Osteocyte (in vitro differentiated cells): ENCODE results near the gene SPPL2A. TPM values are rescaled to one million over a fixed set of nuclear protein-coding genes. Genes with fewer than 3 reads are reported as not detected.

ENCODE experiments used
- DNase-seq: peaks from one replicate; pipeline ENCODE4 v3.0.0; 2021; ENCODE audit warnings: mixed read lengths; ENCODE audit not compliant: unreplicated experiment; ENCODE audit errors: extremely low spot score
- H3K27ac Mint-ChIP-seq: one replicate; pipeline ENCODE4 v1.8.0; 2021; ENCODE audit warnings: mild to moderate bottlenecking, mixed read lengths; ENCODE audit not compliant: unreplicated experiment
- H3K27me3 Mint-ChIP-seq: one replicate; pipeline ENCODE4 v1.8.0; 2021; ENCODE audit warnings: mixed read lengths; ENCODE audit not compliant: unreplicated experiment
- H3K36me3 Mint-ChIP-seq: one replicate; pipeline ENCODE4 v1.8.0; 2021; ENCODE audit warnings: mixed read lengths; ENCODE audit not compliant: unreplicated experiment
- H3K4me1 Mint-ChIP-seq: one replicate; pipeline ENCODE4 v1.8.0; 2021; ENCODE audit warnings: mixed read lengths; ENCODE audit not compliant: unreplicated experiment
- H3K4me3 Mint-ChIP-seq: one replicate; pipeline ENCODE4 v1.8.0; 2021; ENCODE audit warnings: mild to moderate bottlenecking, moderate library complexity, mixed read lengths; ENCODE audit not compliant: unreplicated experiment
- H3K9me3 Mint-ChIP-seq: one replicate; pipeline ENCODE4 v1.8.0; 2021; ENCODE audit warnings: mixed read lengths; ENCODE audit not compliant: unreplicated experiment
- CTCF ChIP-seq: fragments of 200-600 bp; sonication (generic); IDR thresholded peaks from 2 replicates; pipeline ENCODE4 v1.5.0; 2021; ENCODE audit warnings: antibody characterized with exemption, mild to moderate bottlenecking, moderate library complexity
- total RNA-seq: library from RNA; stranded (reverse); gene quantifications from 2 replicates; pipeline ENCODE4 v1.2.1, GENCODE V29; 2021

The SPPL2A gene
- total RNA-seq, 1 donor from 2014 or later, result 118 TPM

GRCh38 chr15:50751394-50751793 is 14.1 kb downstream of the SPPL2A start:
- H3K36me3 Mint-ChIP-seq, result peaks cover 6% of the 10 kb centered on the region
- H3K27me3 Mint-ChIP-seq, result no peaks in the 10 kb centered on the region
- TF ChIP-seq CTCF, result no peak
- no peak for DNase-seq
- no peak overlapping the region for H3K27ac Mint-ChIP-seq
- H3K4me3 Mint-ChIP-seq, result no peak overlapping the region
- H3K4me1 Mint-ChIP-seq, result peaks cover 41% of the 10 kb centered on the region
- H3K9me3 Mint-ChIP-seq, result no peaks in the 10 kb centered on the region

- no peak for TF ChIP-seq CTCF
- Mint-ChIP-seq H3K27ac (peak overlapping the region; percentile 9), H3K4me1 (peaks cover 37% of the 10 kb centered on the region), H3K4me3 (no peak overlapping the region), H3K27me3 (no peaks in the 10 kb centered on the region), H3K36me3 (peaks cover 5% of the 10 kb centered on the region), H3K9me3 (no peaks in the 10 kb centered on the region)
- DNase-seq, result no peak
Measured at GRCh38 chr15:50750227-50750705, 15.2 kb downstream of the SPPL2A start.

GRCh38 chr15:50747523-50747922 is 18.0 kb downstream of the SPPL2A start:
- H3K27me3 Mint-ChIP-seq, result no peaks in the 10 kb centered on the region
- H3K9me3 Mint-ChIP-seq, result no peaks in the 10 kb centered on the region
- no peak for DNase-seq
- peaks cover 6% of the 10 kb centered on the region for H3K36me3 Mint-ChIP-seq
- no peak overlapping the region for H3K4me3 Mint-ChIP-seq
- H3K27ac Mint-ChIP-seq, result peak overlapping the region; percentile 86
- TF ChIP-seq CTCF, result no peak
- H3K4me1 Mint-ChIP-seq, result peaks cover 34% of the 10 kb centered on the region

GRCh38 chr15:50744601-50745000 is 20.9 kb downstream of the SPPL2A start:
- peaks cover 7% of the 10 kb centered on the region for H3K36me3 Mint-ChIP-seq
- H3K4me1 Mint-ChIP-seq, result peaks cover 18% of the 10 kb centered on the region
- H3K27ac Mint-ChIP-seq, result no peak overlapping the region
- no peak for TF ChIP-seq CTCF
- H3K27me3 Mint-ChIP-seq, result no peaks in the 10 kb centered on the region
- H3K9me3 Mint-ChIP-seq, result no peaks in the 10 kb centered on the region
- no peak for DNase-seq
- H3K4me3 Mint-ChIP-seq, result no peak overlapping the region

GRCh38 chr15:50740955-50741354 is 24.6 kb downstream of the SPPL2A start:
- Mint-ChIP-seq H3K27me3 (no peaks in the 10 kb centered on the region), H3K4me3 (no peak overlapping the region), H3K9me3 (no peaks in the 10 kb centered on the region), H3K4me1 (peaks cover 4% of the 10 kb centered on the region), H3K36me3 (peaks cover 13% of the 10 kb centered on the region), H3K27ac (no peak overlapping the region)
- no peak for DNase-seq
- no peak for TF ChIP-seq CTCF
